Kidney epithelial cell (primary cell): ENCODE measurements around the gene ZG16B. TPM values are rescaled to one million over a fixed set of nuclear protein-coding genes. Genes with fewer than 3 reads are reported as not detected.

Source experiments
- DNase-seq: peaks from one replicate; pipeline ENCODE4 v3.0.0-alpha.2; 2010; ENCODE audit warnings: low read depth
- H3K27me3 ChIP-seq: 2 replicates; pipeline ENCODE4 v1.6.0; 2011; ENCODE audit warnings: low read length; ENCODE audit not compliant: control insufficient read depth, insufficient read depth
- H3K36me3 ChIP-seq: 2 replicates; pipeline ENCODE4 v1.5.1; 2011; ENCODE audit warnings: low read length; ENCODE audit not compliant: control insufficient read depth, insufficient read depth
- H3K4me3 ChIP-seq: 2 replicates; pipeline ENCODE4 v1.5.1; 2011; ENCODE audit warnings: low read depth, mild to moderate bottlenecking, control low read depth, low read length
- total RNA-seq: library from RNA; depleted of rRNA; stranded (reverse); fragments of >200 nt; gene quantifications from 2 replicates; pipeline ENCODE4 v1.2.3, GENCODE V29; 2015
- TF ChIP-seq, protein P1 (sequence below): IDR thresholded peaks from 2 replicates; pipeline ENCODE4 v1.5.1; 2011; ENCODE audit warnings: mild to moderate bottlenecking, moderate library complexity, low read length, control low read depth, inconsistent platforms; ENCODE audit not compliant: insufficient read depth, poor library complexity, severe bottlenecking

ZG16B gene
- total RNA-seq, 1 donor from 2014 or later: 1.1 TPM

DNA sequence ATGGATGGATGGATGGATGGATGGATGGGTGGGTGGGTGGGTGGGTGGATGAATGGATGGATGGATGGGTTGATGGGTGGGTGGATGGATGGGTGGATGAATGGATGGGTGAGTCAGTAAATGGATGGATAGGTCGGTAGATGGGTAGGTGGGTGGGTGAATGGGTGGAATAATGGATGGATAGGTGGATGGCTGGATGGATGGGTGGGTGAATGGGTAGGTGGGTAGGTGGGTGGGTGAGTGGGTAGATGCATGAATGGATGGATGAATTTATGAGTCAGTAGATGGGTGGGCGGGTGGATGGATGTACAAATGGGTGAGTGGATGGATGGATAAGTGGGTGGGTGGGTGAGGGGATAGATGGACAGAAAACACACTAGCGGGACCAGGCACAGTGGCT, 4.9 kb downstream of the ZG16B start:
- Histone ChIP-seq H3K27me3 (no peaks in the 10 kb centered on the region), H3K4me3 (no peak overlapping the region), H3K36me3 (no peaks in the 10 kb centered on the region)
- TF ChIP-seq, protein P1, sequence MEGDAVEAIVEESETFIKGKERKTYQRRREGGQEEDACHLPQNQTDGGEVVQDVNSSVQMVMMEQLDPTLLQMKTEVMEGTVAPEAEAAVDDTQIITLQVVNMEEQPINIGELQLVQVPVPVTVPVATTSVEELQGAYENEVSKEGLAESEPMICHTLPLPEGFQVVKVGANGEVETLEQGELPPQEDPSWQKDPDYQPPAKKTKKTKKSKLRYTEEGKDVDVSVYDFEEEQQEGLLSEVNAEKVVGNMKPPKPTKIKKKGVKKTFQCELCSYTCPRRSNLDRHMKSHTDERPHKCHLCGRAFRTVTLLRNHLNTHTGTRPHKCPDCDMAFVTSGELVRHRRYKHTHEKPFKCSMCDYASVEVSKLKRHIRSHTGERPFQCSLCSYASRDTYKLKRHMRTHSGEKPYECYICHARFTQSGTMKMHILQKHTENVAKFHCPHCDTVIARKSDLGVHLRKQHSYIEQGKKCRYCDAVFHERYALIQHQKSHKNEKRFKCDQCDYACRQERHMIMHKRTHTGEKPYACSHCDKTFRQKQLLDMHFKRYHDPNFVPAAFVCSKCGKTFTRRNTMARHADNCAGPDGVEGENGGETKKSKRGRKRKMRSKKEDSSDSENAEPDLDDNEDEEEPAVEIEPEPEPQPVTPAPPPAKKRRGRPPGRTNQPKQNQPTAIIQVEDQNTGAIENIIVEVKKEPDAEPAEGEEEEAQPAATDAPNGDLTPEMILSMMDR: no peak
- DNase-seq: no peak

DNA sequence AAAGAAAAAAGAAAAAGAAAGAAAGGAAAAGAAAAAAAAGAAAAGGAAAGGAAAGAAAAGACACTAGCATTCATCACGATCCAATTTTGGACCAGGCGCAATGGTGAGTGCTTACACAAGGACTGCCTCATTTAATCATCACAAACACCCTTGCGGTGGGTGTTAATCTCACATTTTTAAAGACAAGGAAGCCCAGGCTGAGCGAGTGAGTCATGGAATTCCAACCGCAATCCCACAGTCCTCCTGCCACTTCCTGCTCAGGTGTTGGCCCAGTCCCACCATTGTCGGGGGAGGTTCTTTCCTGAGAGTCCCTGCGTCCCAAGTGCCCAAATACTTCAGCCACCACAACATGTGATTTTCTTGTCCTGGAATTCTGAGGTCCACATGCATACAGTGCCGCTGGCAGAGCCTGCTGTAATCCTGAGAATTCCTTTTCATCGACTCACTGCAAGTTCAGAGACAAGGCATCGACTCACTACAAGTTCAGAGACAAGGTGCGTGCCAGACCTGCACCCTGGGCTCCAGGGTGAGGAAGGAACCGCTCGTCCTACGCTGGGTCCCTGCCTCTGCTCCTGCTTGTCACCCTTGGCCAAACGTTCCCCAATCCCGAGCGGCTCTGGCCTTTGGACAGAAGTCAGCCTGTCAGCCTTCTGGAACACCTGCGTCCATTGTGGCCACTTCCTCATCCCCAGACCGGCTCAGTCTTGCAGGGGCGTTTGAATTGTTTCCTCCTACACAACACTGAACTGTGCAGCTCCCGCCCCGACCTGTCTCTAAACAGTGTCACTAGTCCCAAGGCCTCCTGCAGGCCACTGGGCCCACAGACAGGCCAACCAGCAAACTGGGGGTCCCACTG, 5.8 kb downstream of the ZG16B start:
- H3K4me3 ChIP-seq: no peak overlapping the region
- TF ChIP-seq, protein P1: no peak
- no peaks in the 10 kb centered on the region for H3K36me3 ChIP-seq
- DNase-seq: peak; percentile 99
- no peaks in the 10 kb centered on the region for H3K27me3 ChIP-seq

DNA sequence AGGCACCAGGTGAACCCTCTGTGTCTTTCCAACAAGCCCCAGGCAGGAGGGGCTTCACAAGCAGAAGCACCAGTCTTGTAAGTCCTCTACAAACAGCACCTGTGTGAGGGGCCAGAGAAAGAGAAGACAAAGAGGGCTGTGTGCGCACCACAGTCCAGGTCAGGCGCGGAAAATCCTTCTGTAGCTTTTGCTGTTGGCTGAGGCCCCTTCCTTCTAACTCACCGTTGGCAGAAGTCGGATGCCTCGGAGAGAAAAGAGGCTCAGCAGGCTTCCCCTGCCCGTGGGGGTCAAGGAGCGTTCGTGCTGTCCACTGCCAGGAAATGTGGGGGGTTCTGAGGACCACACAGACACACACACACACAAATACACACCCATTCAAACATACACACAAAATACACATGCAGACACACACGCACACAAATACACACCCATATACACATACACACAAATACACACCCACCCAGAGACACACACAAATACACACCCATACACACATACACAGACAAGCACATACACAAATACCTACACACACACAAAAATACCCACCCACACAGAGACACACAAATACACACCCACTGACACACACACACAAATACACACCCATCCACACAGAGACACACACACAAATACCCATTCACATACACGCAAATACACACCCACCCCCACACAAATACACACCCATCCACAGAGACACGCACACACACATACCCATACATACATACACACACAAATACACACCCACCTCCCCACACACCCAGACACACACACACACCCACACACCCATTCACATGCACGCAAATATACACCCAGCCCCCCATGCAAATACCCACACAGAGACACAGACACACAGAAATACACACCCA, 6.8 kb downstream of the ZG16B start:
- no peaks in the 10 kb centered on the region for H3K27me3 ChIP-seq
- no peaks in the 10 kb centered on the region for H3K36me3 ChIP-seq
- no peak overlapping the region for H3K4me3 ChIP-seq
- DNase-seq: no peak
- TF ChIP-seq, protein P1: no peak

GRCh38 chr16:2838928-2839327, 8.8 kb downstream of the ZG16B start:
- Histone ChIP-seq H3K4me3 (no peak overlapping the region), H3K36me3 (no peaks in the 10 kb centered on the region), H3K27me3 (no peaks in the 10 kb centered on the region)
- DNase-seq: peak; percentile 53
- TF ChIP-seq, protein P1: peak; percentile 98

DNA sequence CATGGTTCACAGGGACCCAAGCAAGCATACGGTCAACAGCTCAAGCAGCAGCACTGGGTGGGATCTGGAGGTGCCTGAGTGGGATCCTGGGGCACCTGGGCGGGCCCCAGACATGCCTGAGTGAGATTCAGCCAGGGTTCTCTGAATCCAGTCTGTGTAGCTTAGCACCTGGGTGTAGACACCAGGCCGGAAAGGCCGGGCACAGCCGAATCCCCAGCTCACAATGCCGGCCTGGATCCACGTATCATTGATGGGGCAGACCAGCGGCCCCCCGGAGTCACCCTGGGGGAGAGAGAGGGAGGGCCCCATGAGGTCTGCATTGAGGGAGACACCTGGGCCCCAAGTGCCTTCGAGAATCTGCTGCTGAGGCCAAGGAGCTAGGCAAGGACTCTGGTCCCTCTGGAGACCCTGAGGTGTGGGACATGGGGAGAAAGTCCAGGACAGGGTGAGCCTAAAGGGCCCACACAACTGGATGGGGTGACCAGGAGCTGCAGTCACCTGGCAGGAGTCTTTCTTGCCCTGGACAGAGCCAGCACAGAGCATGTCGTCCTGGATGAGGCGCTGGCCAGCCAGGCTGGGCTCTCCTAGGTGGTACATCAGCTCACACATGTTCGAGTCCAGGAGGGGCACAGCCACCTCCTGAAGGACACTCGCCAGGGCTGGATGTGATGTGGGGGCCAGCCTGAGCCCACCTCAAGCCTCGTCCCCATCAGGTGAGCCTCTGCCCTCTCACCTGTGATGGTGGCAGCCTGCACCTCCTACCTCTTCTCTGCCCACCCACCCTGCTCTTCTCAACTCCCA, 9.7 kb downstream of the ZG16B start:
- Histone ChIP-seq H3K27me3 (no peaks in the 10 kb centered on the region), H3K36me3 (no peaks in the 10 kb centered on the region), H3K4me3 (no peak overlapping the region)
- no peak for DNase-seq
- TF ChIP-seq, protein P1: no peak
